Measurements from ENCODE around the gene ABRACL. TPM values are rescaled to one million over a fixed set of nuclear protein-coding genes. Genes with fewer than 3 reads are reported as not detected.
"Not testable (repeated sequence)": the region's sequence is repeated elsewhere in the genome, so short reads cannot be mapped to it uniquely, and the experiment has no call there.

Gene ABRACL
- total RNA-seq, 6 donors from 2014 or later = 10.3 to 40.8 (median 28.9) TPM

DNA sequence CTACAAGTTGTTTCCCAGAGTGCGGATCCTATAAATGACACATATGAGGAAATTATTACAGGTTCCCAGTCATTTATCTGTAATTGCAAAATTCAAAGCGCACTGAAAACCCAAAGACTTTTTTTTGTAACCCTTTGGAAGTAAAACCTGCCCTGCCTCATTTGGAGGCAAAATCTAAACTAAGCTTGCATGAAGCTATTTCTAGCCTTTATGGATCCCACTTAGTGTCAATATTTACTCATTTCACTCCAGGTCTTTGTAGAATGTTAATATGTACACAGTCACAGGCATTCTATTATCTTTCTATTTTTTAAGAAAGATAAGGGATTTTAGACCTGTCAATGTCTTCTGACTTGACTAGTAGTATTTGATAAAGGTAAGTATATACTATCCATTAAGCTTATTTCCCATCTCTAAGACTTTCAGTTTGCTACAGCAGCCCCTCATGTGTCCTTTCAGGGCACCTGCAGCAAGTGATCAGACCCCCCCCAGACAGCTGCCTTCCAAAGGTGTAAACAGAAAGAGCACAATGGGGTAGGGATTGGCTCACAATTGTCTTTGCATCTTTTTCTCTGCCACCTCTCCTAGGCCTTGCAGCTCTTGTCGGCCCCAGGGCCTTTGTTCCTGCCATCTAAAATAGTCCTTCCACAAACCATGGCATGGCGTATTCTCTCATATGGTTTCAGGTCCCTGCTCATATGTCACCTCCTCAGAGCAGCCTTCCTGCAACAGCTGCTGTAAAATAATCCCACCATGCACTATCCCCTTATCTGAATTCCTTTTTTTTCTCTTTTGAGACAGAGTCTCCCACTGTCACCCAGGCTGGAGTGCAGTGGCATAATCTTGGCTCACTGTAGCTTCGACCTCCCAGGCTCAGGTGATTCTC is 39.2 kb upstream of the ABRACL start:
- no peak for TF ChIP-seq EP300 (IDR thresholded peaks at IDR 0.05)
- DNase-seq (no peak), ATAC-seq (ENCODE audit: low FRiP score in 2 of 2) (no peak)
- WGBS, 2 donors = 81 to 91% methylated on average over 5 of the region's 5 CpGs
- Histone ChIP-seq H3K36me3 (no peaks in the 10 kb centered on the region), H3K27ac (no peak overlapping the region), H3K4me1 (peaks cover 16 to 38% (median 24%) of the 10 kb centered on the region in 4 donors), H3K4me3 (no peak overlapping the region), H3K27me3 (no peaks in the 10 kb centered on the region), H3K9me3 (no peaks in the 10 kb centered on the region)

GRCh38 chr6:138991206-138991605 is 37.3 kb upstream of the ABRACL start:
- H3K4me1 ChIP-seq = peaks cover 12 to 19% (median 14%) of the 10 kb centered on the region in 4 donors
- WGBS, 2 donors = 71 to 89% methylated on average over 5 of the region's 5 CpGs
- H3K27ac ChIP-seq = no peak overlapping the region
- TF ChIP-seq POLR2A (IDR thresholded peaks at IDR 0.05) (no peak), POLR2AphosphoS5 (IDR thresholded peaks at IDR 0.05) (no peak), CTCF (IDR thresholded peaks at IDR 0.05) (no peak), EP300 (IDR thresholded peaks at IDR 0.05) (no peak)
- no peak overlapping the region for H3K4me3 ChIP-seq
- DNase-seq (peak in 1 of 2 donors; percentile 31), ATAC-seq (ENCODE audit: low FRiP score in 2 of 2) (no peak)
- H3K36me3 ChIP-seq = no peaks in the 10 kb centered on the region
- H3K27me3 ChIP-seq = no peaks in the 10 kb centered on the region
- H3K9me3 ChIP-seq = no peaks in the 10 kb centered on the region

GRCh38 chr6:138992965-138993364 is 35.6 kb upstream of the ABRACL start:
- ATAC-seq (ENCODE audit: low FRiP score in 2 of 2); H3K36me3 ChIP-seq; H3K4me3 ChIP-seq; H3K27ac ChIP-seq; H3K9me3 ChIP-seq; DNase-seq; H3K27me3 ChIP-seq: not testable (repeated sequence)
- H3K4me1 ChIP-seq = peaks cover 6 to 12% (median 9%) of the 10 kb centered on the region in 4 donors
- 90 to 93% methylated on average over 5 of the region's 5 CpGs for WGBS, 2 donors

DNA sequence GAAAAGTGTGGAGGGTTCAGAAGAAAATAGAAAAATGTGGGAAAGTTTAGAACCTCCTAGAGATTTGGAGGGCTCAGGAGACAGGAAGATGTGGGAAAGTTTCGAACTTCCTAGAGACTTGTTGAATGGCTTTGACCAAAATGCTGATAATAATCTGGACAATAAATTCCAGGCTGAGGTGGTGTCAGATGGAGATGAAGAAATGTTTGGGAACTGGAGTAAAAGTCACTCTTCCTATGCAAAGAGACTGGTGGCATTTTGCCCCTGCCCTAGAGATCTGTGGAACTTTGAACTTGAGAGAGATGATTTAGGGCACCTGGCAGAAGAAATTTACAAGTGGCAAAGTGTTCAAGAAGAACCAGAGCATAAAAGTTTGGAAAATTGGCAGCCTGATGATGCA is 35.1 kb upstream of the ABRACL start:
- not testable (repeated sequence) for H3K27ac ChIP-seq; H3K36me3 ChIP-seq; DNase-seq; H3K4me1 ChIP-seq; ATAC-seq (ENCODE audit: low FRiP score in 2 of 2); H3K27me3 ChIP-seq; H3K4me3 ChIP-seq; H3K9me3 ChIP-seq
- WGBS, 2 donors = 85 to 95% methylated on average over 1 of the region's 1 CpG

DNA sequence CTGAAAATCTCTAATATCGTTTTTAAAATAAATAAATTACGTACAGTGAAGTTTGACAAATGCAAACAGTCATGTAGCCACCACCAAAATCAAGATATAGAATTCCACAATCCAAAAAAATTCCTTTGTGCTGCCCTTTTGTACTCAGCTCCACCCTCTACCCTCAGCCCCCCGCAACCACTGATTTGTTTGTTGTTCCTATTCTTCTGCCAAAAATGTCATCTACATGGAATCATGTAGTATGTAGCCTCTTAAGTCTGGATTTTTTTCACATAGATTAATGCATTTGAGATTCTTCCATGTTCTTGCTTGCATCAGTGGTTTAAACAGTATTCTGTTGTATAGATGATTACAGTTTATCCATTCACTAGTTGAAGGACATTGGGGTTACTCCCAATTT is 32.0 kb upstream of the ABRACL start:
- no peaks in the 10 kb centered on the region for H3K4me1 ChIP-seq
- no peak overlapping the region for H3K4me3 ChIP-seq
- no peak overlapping the region for H3K27ac ChIP-seq
- WGBS, 2 donors = 67 to 77% methylated on average over 3 of the region's 3 CpGs
- H3K27me3 ChIP-seq = no peaks in the 10 kb centered on the region
- H3K9me3 ChIP-seq = no peaks in the 10 kb centered on the region
- TF ChIP-seq CTCF (IDR thresholded peaks at IDR 0.05) (no peak), POLR2AphosphoS5 (IDR thresholded peaks at IDR 0.05) (no peak), EP300 (IDR thresholded peaks at IDR 0.05) (no peak), POLR2A (IDR thresholded peaks at IDR 0.05) (no peak)
- DNase-seq = no peak
- ATAC-seq (ENCODE audit: low FRiP score in 2 of 2) = no peak
- H3K36me3 ChIP-seq = no peaks in the 10 kb centered on the region

DNA sequence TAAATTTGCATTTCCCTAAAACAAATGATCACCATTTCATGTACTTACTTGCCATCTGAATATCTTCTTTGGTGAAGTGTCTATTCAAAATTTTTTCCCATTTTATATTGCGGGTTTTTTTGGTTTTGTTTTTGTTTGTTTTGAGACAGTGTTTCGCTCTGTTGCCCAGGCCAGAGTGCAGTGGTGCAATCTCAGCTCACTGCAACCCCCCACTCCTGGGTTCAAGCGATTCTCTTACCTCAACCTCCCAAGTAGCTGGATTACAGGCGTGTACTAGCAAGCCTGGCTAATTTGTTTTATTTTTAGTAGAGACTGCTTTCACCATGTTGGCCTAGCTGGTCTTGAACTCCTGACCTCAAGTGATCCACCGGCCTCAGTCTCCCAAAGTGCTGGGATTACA is 31.4 kb upstream of the ABRACL start:
- DNase-seq (no peak), ATAC-seq (ENCODE audit: low FRiP score in 2 of 2) (no peak)
- no peaks in the 10 kb centered on the region for H3K4me1 ChIP-seq
- H3K9me3 ChIP-seq = no peaks in the 10 kb centered on the region
- H3K4me3 ChIP-seq = no peak overlapping the region
- H3K36me3 ChIP-seq = no peaks in the 10 kb centered on the region
- no peaks in the 10 kb centered on the region for H3K27me3 ChIP-seq
- no peak for TF ChIP-seq EP300 (IDR thresholded peaks at IDR 0.05)
- no peak for TF ChIP-seq CTCF (IDR thresholded peaks at IDR 0.05)
- no peak overlapping the region for H3K27ac ChIP-seq
- WGBS, 2 donors = 87 to 91% methylated on average over 5 of the region's 5 CpGs

Measured in upper lobe of left lung (tissue), 6 donors.